HG03432 (cell line): Measurements from ENCODE around the gene HSD17B10.
A peak's percentile ranks its signal among the peaks of the same experiment; 100 is the strongest.
"Not testable (repeated sequence)": the region's sequence is repeated elsewhere in the genome, so short reads cannot be mapped to it uniquely, and the experiment has no call there.

Source experiments
- ATAC-seq: cut with Tn5 transposase; IDR thresholded peaks from one replicate; pipeline ENCODE4 v1.9.1; 2021; ENCODE audit warnings: mild to moderate bottlenecking, moderate library complexity; ENCODE audit not compliant: unreplicated experiment

HSD17B10 gene

GRCh38 chrX:53438174-53438831 is 4.1 kb upstream of the HSD17B10 start:
- no peak for ATAC-seq

GRCh38 chrX:53437206-53437605 is 3.0 kb upstream of the HSD17B10 start:
- no peak for ATAC-seq

GRCh38 chrX:53435997-53436396 is 1.8 kb upstream of the HSD17B10 start:
- ATAC-seq = peak; percentile 63

- ATAC-seq = no peak
Observed at GRCh38 chrX:53430231-53430630, 3.9 kb downstream of the HSD17B10 start.

GRCh38 chrX:53429755-53430154 is 4.4 kb downstream of the HSD17B10 start:
- ATAC-seq = no peak

GRCh38 chrX:53422861-53423306 is 11.3 kb downstream of the HSD17B10 start, which contains the start of gene RIBC1:
TSS of gene RIBC1 (plus strand) at chrX:53422873. CDS start at chrX:53426277, 3,404 bp downstream.
- ATAC-seq = no peak

GRCh38 chrX:53422086-53422860 is 11.9 kb downstream of the HSD17B10 start, which contains the start of gene SMC1A:
TSS of gene SMC1A (minus strand) at chrX:53422654. CDS start at chrX:53422600, 54 bp downstream.
- peak; percentile 94 for ATAC-seq

GRCh38 chrX:53421772-53422085 is 12.4 kb downstream of the HSD17B10 start:
- ATAC-seq = peak; percentile 8

- ATAC-seq = no peak
Observed at GRCh38 chrX:53421125-53421524, 13.0 kb downstream of the HSD17B10 start.

- not testable (repeated sequence) for ATAC-seq
Observed at GRCh38 chrX:53420351-53420750, 13.8 kb downstream of the HSD17B10 start.

GRCh38 chrX:53412446-53412845 is 21.7 kb downstream of the HSD17B10 start:
- ATAC-seq = no peak

GRCh38 chrX:53403535-53403934 is 30.6 kb downstream of the HSD17B10 start:
- no peak for ATAC-seq

- no peak for ATAC-seq
Observed at GRCh38 chrX:53398216-53398615, 36.0 kb downstream of the HSD17B10 start.

GRCh38 chrX:53395605-53396298 is 38.4 kb downstream of the HSD17B10 start:
- no peak for ATAC-seq

- no peak for ATAC-seq
Observed at GRCh38 chrX:53383376-53384076, 50.6 kb downstream of the HSD17B10 start.
